Stimulated activated CD8-positive, alpha-beta memory T cell treated with anti-CD3 and anti-CD28 coated beads, Interleukin-12 subunit alpha, Interleukin-12 subunit beta, amount 100 ng/mL, for 4 hours (primary cell): Measurements from ENCODE around the gene NSUN4.
"Not testable (repeated sequence)": the region's sequence is repeated elsewhere in the genome, so short reads cannot be mapped to it uniquely, and the experiment has no call there.

Experiments
- DNase-seq: peaks from one replicate; pipeline ENCODE4 v3.0.0-alpha.2; 2020; ENCODE audit warnings: low read depth

NSUN4 gene

DNA sequence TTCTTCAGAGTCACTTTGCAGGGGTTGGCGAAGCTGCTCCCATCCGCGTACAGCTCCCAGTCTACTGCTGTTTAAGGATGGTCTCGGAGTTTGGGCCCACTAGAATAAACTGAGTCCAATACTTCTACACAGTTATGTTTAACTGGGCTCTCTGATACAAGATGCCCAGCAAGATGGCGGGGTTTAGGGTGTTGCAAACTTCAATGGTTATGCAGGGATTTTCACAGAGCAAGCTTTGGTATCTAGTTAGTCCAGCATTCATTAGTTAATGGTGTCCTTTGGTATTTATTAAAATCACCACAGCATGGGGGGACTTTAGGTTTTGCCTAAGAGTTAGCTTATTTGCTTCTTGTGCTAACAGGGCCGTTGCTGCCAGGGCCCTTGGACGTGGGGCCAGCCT, 12.4 kb upstream of the NSUN4 start:
- not testable (repeated sequence) for DNase-seq

DNA sequence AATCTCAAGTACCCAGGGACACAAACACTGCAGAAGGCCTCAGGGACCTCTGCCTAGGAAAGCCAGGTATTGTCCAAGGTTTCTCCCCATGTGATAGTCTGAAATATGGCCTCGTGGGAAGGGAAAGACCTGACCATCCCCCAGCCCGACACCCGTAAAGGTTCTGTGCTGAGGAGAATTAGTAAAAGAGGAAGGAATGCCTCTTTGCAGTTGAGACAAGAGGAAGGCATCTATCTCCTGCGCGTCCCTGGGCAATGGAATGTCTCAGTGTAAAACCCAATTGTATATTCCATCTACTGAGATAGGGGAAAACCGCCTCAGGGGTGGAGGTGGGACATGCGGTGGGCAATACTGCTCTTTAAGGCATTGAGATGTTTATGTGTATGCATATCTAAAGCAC, 10.8 kb upstream of the NSUN4 start:
- not testable (repeated sequence) for DNase-seq

DNA sequence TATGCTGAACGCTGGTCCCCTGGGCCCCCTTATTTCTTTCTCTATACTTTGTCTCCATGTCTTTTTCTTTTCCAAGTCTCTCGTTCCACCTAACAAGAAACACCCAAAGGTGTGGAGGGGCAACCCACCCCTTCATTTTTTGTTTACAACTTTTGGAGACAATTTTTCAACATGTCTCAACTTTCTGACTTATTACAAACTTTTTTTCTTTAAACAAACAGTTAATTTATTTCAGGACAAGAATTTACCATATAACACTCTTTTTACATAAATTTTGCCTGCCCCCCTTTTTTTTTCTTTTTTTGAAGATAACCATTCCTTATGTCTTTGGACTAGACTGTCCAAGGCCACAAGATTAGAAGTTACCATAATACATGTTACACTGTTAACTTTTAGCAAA, 10.2 kb upstream of the NSUN4 start:
- not testable (repeated sequence) for DNase-seq

DNA sequence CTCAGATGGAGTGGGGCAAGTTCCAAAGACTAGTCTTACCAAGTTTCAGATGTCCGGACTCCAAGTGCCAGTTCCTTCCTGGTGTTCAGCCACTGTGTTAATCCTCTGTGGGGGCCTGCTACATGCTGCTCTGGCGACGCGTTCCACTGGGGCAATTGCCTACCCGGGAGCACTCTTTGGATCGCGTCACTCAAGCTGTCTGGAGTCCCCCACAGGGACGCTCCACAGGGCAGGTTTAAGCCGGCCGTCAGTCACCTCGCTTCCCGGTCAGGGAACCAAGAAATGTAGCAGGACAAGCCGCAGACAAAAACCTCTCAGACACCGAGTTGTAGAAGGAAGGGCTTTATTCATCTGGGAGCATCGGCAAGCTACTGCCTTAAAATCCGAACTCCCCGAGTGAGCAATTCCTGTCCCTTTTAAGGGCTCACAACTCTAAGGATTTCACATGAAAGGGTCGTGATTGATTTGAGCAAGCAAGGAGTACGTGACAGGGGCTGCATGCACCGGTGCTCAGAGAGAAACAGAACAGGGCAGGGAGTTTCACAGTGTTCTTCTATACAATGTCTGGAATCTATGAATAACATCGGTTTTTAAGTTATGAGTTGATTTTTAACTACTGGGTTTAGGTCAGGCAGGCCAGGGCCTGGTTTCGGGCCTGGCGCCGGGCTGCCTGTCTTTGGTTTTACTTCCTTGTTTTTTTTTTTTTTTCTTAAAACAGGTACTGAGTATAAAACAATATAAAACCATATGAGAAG, 8.6 kb upstream of the NSUN4 start:
- not testable (repeated sequence) for DNase-seq

DNA sequence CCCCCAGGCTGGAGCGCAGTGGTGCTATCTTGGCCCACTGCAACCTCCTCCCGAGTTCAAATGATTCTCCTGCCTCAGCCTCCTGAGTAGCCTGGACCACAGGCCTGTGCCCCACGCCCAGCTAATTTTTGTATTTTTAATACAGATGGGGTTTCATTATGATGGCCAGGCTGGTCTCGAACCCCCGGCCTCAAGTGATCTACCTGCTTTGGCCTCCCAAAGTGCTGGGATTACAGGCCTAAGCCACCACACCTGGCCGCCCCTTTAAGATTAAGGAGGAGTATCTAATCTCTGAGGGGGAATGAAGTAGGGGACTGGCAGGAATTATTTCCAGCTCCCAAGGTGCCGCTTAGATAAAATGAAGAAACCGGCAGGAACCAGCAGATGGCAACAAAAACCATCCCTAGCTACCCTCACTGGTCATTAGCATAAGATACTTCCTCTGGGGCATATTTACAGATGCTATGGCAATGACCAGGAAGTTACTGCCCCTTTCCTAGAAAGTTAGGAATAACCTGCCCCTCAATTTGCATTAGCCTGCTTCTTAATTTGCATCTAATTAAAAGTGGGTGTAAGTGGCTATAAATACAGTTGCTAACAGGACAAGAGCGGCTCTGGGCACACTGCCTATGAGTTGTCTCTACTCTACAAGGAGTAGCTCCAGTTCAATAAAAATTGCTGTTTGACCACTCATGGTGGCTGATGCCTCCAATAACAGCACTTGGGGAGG, 7.1 kb upstream of the NSUN4 start:
- DNase-seq, result no peak

DNA sequence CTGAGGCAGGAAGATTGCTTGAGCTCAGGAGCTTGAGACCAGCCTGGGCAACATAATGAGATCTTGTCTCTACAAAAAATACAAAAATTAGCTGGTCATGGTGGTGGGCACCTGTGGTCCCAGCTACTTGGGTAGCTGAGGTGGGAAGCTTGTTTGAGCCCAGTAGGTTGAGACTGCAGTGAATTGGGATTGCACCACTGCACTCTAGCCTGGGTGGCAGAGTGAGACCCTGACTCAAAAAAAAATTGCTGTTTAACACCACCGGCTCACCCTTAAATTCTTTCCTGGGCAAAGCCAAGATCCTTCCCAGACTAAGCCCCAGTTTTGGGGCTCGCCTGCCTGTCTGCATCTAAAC, 6.6 kb upstream of the NSUN4 start:
- no peak for DNase-seq

DNA sequence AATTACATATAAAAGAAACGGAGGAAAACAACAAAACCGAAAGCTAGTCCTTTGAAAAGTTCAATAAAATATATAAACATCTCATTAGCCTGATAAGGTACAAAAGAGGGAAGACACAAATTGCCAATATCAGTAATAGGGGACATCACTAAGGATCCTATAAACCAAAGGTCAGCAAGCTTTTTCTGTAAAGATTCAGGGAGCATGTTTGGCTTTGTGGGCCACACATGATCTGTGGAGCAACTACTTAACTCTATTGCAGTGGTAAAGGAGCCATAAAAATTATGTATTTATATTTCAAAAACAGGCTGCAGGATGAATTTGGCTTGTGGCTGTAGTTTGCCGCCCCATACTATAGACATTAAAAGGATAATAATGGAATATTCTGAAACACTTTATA, 5.5 kb upstream of the NSUN4 start:
- no peak for DNase-seq

DNA sequence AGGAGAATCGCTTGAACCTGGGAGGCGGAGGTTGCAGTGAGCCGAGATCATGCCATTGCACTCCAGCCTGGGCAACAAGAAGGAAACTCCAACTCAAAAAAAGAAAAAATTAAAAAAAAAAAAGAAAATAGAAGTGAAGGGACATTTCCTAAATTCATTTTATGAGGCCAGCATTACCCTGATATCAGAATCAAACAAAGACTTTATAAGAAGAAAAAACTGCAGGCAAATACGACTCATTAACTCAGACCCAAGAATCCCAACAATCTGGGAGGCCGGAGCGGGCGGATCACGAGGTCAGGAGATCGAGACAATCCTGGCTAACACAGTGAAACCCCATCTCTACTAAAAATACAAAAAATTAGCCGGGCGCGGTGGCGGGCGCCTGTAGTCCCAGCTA, 3.2 kb upstream of the NSUN4 start:
- not testable (repeated sequence) for DNase-seq

DNA sequence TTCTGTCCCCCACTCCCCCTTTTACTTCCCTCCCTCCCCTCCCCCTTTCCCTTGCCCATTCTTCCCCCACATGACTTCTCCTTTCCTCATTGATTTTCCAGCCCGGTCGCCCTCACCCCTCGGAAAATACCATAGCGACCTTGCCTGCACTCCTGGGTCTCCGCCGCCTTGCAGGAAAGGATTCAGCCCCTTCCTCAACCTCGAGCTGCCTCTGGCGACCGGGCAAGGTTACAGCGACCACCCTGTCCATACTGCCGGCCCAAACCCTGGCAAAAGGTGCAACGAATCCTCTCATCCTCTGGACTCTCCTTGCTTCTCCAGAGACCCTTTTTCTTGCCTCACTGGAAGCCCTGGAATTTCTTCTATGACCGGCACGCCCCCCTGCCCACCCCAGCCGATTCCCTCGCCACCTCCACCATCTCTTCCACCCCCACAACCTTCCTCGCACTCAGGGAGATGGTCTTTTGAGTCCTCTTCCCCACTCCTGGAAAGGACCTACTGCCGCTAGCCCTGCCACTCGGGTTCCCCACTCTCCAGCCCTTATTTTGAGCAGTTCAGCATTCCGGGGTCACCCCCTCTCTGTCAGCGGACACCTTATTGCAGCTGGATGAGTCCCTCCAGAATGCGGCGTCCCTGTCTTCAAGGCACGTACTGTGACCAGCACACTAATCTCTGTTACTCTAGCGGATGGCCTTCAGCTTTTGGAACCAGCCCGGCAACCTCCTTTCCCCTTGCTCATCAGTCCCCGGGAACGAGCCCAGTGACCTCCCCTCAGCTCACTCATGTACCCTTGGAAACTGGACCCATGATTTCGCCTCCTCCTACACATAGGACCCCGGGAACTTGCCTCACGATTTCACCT, 846 bp downstream of the NSUN4 start:
- no peak for DNase-seq

DNA sequence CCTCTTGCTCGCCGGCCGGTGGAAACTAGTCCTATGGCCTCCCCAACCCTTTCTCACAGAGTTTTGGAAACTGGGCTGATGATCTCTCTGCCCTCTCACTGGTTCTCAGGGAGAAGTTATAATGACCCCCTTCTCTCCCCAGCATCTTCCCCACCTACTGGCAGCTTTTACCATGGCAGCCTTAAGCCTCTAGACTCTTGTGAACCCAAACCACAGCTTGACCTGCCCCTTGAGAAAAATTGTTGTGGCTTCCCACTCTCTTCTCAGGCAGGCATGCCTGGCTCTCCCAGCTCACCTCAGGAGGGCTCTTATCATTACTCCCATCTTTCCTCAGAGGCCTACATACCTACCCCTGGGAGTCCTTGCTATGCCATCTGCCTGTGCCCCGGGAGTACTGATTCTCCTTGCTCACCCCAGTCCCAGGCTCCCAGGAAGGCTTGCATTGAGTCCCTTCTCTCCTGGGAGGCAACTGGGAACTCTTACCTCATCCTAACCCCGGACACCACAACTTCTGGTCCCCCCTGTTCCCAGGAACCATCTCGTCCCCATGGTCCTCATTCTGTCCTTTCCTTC, 1.6 kb downstream of the NSUN4 start:
- no peak for DNase-seq

DNA sequence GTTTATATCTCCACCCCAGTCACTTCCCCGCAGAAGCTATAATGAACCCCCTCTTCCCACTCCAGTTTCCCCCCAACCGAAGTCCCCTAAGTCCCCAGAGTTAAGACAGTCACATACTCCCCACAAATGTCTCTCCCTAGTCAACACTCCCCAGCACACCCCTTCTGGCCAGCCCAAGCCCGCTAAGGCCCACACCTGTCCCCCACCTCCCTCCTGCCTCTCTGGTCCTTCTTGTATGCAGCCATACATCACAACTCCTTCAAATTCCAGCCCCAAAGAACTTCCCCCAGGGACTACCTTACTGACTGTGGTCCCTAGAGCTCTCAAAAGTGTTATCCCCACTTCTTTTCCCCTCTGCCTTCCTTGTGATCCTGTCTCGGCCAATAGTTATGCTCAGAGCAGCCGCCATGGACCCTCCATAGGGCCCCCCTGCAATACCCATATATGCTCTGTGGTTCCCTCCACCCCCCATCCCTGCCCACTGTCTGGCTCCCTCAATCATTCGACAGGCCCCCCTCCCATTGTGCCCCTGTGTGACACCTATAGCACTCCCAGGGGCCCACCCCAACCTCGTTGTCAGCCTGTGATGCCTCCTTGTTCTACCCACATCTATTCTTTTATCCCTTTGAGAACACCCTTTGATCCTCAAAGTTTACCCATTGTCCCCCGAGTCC, 2.2 kb downstream of the NSUN4 start:
- no peak for DNase-seq

DNA sequence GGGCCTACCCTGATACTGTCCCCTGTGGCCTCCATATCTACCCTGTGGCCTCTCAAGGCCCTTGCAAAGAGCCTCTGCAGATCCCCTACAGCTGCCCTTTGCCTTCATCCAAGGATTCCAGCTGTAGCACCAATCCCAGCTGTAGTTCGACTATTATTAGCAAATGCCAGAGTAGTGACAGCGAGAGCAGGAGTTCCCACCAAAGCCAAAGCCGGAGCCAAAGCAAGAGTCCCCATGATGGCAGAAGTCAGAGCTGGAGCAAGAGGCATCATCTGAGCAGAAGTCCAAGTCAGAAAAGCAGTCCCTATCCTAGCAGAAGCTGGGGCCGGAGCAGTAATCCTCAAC, 2.7 kb downstream of the NSUN4 start:
- DNase-seq, result no peak

DNA sequence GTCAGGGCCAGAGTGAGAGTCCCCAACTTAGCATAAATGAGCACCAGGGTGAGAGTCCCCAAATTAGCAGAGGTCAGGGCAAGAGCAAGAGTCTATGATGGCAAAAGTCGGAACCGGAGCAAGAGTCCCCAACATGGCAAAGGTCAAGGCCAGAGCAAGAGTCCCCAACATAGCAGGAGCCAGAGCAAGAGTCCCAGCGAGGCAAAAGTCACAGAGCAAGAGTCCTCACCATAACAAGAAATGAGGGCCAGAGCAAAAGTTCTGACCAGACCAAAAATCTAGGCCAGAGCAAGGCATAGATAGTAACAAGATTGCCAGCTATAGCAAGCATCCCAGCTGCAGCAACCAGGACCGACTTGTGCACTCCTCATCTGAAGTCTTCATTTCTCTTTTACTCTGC, 3.1 kb downstream of the NSUN4 start:
- DNase-seq, result no peak

DNA sequence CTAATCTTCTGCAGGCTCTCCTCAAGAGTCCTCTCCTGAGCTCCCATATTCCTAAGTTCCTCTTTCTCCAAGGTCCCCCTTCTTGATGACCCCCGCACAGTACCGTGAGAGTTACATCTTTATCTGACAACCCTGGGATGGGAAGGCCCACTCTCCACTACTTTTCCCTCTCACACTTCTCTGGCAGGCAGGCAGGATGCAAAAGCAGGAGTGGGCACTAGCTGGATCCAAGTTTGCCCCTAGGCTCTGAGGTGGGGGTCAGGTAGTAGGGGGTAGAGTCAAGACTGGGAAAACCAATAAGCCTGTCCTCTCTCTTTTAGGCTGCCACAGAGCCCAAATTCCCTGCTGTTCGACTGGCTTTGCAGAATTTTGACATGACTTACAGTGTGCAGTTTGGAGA, 3.9 kb downstream of the NSUN4 start:
- no peak for DNase-seq

DNA sequence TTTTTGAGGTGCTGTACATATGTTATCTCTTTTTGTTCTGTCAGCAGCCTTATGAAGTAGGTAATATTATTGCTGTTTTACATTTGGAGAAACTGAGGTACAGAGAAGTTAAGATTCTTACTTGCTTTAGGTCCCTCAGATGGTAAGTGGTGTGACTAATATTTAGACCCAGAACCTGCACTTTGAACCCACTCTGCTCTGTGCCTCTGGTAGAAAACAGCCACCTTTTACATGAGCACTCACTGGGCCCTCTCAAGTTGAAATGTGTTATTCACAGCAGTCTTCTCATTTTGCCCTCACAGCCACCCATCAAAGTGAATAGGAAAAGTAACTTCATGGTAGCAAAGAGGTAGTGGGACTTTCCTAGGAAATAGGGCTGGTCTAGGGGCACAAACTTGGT, 4.7 kb downstream of the NSUN4 start:
- no peak for DNase-seq

DNA sequence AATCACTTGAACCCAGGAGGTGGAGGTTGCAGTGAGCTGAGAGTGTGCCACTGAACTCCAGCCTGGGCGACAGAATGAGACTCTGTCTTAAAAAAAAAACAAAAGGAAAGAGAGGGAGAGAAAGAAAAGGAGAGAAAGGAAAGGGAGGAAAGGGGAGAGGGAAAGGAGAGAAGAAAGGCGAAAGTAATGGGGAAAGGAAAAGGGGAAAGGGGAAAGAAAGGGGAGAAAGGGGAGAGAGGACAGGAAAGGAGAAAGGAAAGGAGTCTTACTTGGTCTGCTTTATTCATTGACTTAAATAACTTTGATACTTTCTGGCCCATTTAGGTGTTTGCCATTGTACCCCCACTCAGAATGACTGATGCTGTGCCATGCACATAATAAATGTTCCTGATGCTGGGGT, 11.8 kb downstream of the NSUN4 start:
- no peak for DNase-seq

DNA sequence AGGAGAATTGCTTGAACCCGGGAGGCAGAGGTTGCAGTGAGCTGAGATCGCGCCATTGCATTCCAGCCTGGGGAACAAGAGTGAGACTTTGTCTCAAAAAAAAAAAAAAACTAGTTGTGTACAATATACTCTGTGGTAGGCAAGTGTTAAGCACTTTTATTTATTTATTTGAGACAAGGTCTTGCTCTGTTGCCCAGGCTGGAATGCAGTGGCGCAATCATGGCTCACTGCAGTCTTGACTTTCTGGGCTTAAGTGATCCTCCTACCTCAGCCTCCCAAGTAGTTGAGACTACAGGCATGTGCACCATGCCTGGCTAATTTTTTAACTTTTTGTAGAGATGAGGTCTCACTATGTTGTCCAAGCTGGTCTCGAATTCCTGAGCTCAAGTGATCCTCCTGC, 15.3 kb downstream of the NSUN4 start:
- not testable (repeated sequence) for DNase-seq

DNA sequence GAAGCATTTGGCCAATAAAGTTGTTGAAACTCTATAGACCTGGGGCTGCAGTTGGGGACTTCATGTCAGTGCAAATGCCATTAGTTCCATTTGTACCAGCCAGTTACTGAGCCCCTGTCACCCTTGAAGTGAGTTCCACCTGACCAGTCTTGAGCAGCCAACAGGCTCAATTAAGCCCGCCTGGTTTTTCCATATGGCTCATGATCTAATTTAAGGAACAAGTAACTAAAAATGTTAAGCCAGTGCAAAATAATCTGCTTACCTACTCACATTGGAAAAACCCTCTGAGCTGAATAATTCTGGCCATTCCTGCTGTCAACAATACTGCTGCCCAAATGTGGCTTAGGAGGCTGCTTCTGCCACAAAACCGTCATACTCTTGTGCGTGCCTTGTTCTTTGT, 21.6 kb downstream of the NSUN4 start:
- no peak for DNase-seq

DNA sequence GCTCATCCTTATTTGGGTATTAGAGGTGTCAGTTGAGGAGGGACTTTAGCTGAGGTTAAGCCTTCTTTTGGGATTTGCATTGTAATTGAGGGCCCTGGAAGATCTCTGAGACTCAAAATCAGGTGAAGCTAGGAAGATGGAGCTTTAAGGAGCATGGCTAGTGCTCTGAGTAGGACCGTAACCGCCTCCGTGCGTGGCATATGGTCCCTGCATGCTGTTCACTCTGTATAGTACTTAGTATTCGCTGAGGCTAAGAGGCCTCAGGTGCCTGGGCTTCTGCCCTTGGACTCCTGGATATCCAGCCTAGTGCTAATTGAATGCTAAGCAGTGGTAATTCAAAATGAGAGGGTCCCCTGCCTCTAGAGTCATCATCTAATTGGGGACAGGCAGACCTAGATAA, 22.5 kb downstream of the NSUN4 start:
- DNase-seq, result no peak

DNA sequence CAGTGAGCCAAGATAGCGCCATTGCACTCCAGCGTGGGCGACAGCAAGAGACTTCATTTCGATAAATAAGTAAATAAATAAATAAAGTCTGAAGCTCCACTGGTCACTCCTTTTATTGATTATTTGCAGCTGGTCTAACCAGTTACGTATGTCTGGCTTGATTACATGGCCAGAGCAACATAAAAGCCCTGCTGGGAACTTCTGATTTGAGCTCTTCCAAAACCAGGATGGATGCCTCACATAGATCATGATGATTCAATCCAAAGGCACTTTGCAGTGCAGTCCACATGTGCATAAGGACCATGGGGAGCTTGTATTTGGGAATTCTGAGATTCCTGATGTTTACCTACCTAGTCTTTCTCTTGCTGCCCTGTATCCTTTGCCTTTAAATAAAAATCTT, 24.0 kb downstream of the NSUN4 start:
- DNase-seq, result no peak

DNA sequence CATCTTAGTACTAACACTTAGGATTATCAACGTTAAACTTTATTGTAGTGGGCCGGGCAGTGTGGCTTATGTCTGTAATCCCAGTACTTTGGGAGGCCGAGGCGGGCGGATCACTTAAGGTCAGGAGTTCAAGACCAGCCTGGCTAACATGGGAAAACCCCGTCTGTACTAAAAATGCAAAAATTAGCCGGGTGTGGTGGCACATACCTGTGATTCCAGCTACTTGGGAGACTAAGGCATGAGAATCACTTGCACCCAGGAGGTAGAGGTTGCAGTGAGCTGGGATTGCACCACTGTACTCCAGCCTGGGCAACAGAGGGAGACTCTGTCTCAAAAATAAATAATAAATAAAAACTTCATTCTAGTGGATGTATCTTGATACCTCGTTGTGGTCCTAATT, 25.2 kb downstream of the NSUN4 start:
- not testable (repeated sequence) for DNase-seq

DNA sequence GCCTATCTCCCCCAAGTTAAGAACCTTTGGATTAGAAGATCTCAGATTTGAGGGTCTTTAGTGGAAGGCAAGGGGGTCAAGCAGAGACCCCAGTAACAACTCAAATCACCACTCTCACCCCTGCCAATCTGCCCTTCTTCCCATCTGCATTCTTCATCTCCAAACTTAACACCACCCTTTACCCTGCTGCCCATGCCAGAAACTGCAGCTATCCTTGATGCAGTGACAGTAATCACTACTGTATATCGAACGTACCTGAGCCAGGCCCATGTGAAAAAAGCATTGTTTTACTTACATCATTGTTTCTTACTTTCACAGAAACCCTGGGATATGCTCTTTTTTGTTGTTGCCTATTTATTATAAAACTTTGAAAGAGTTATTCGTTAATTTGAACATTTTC, 26.5 kb downstream of the NSUN4 start:
- no peak for DNase-seq
